Uterus (tissue), 2 donors: ENCODE results near the gene RAB43.

Source experiments
- CTCF ChIP-seq, 4 experiments: fragments of 200-600 bp in 2 of 4; fragments of 450-650 bp in 2 of 4; sonication (generic) in 2 of 4; IDR thresholded peaks; one replicate each; pipeline ENCODE4 v1.5.1; 2016 to 2019; ENCODE audit warnings: antibody characterized with exemption in 4 of 4, mild to moderate bottlenecking in 2 of 4, moderate library complexity in 1 of 4
- POLR2A ChIP-seq, 2 donors: fragments of 450-650 bp; IDR thresholded peaks; one replicate each; pipeline ENCODE4 v1.6.1; 2016; ENCODE audit warnings: antibody characterized with exemption in 2 of 2, mild to moderate bottlenecking in 1 of 2, moderate library complexity in 1 of 2

GRCh38 chr3:129162729-129163579 is 41.4 kb upstream of the RAB43 start:
- TF ChIP-seq POLR2A (IDR thresholded peaks at IDR 0.05) (no peak), CTCF (IDR thresholded peaks at IDR 0.05) (no peak)
